KMS-11 (cell line): ENCODE results near the gene COL23A1.

Experiments used
- H2AFZ ChIP-seq: fragments of 200-600 bp; sonication (generic); 2 replicates; pipeline ENCODE4 v1.6.1; 2016; ENCODE audit warnings: antibody characterized with exemption, mixed run types, low read depth
- H3K27ac ChIP-seq: fragments of 200-600 bp; sonication (generic); 2 replicates; pipeline ENCODE4 v1.6.1; 2016; ENCODE audit warnings: mild to moderate bottlenecking, mixed run types
- H3K27me3 ChIP-seq: fragments of 200-600 bp; sonication (generic); 2 replicates; pipeline ENCODE4 v1.6.1; 2017; ENCODE audit warnings: mild to moderate bottlenecking, low read depth, mixed run types, moderate library complexity; ENCODE audit not compliant: insufficient read depth
- H3K36me3 ChIP-seq: fragments of 200-600 bp; sonication (generic); 2 replicates; pipeline ENCODE4 v1.6.1; 2017; ENCODE audit warnings: mild to moderate bottlenecking, mixed run types; ENCODE audit not compliant: insufficient read depth
- H3K4me1 ChIP-seq: fragments of 200-600 bp; sonication (generic); 2 replicates; pipeline ENCODE4 v1.6.1; 2016; ENCODE audit warnings: mild to moderate bottlenecking, low read depth, mixed run types; ENCODE audit not compliant: poor library complexity, severe bottlenecking
- H3K4me2 ChIP-seq: fragments of 200-600 bp; sonication (generic); 2 replicates; pipeline ENCODE4 v1.7.0; 2016; ENCODE audit warnings: mild to moderate bottlenecking, mixed run types
- H3K4me3 ChIP-seq: fragments of 200-600 bp; sonication (generic); IDR thresholded peaks from 2 replicates; pipeline ENCODE4 v1.6.1; 2017; ENCODE audit warnings: low read depth, low read length, mixed read lengths; ENCODE audit not compliant: insufficient read depth
- H3K79me2 ChIP-seq: fragments of 200-600 bp; sonication (generic); 2 replicates; pipeline ENCODE4 v1.6.1; 2016; ENCODE audit warnings: low read depth, mixed run types; ENCODE audit not compliant: insufficient read depth
- H3K9ac ChIP-seq: fragments of 200-600 bp; sonication (generic); 2 replicates; pipeline ENCODE4 v1.6.1; 2016; ENCODE audit warnings: mild to moderate bottlenecking, mixed run types
- H4K20me1 ChIP-seq: fragments of 200-600 bp; sonication (generic); 2 replicates; pipeline ENCODE4 v1.6.1; 2016; ENCODE audit warnings: mild to moderate bottlenecking, mixed run types; ENCODE audit not compliant: insufficient read depth
- CTCF ChIP-seq: fragments of 200-600 bp; sonication (generic); conservative IDR thresholded peaks from 2 replicates; pipeline ENCODE4 v1.6.1; 2017; ENCODE audit warnings: low read depth, mild to moderate bottlenecking, antibody characterized with exemption, low read length, moderate library complexity, mixed read lengths

COL23A1 gene

GRCh38 chr5:178464431-178465048 lies 125.7 kb downstream of the COL23A1 start:
- Histone ChIP-seq H3K36me3 (no peaks in the 10 kb centered on the region), H4K20me1 (no peaks in the 10 kb centered on the region), H3K79me2 (no peaks in the 10 kb centered on the region), H3K4me2 (no peak overlapping the region), H2AFZ (no peak overlapping the region), H3K27me3 (no peaks in the 10 kb centered on the region), H3K27ac (no peak overlapping the region), H3K4me3 (no peak overlapping the region), H3K4me1 (no peaks in the 10 kb centered on the region), H3K9ac (no peak overlapping the region)
- TF ChIP-seq CTCF = no peak

GRCh38 chr5:178463321-178464155 lies 126.7 kb downstream of the COL23A1 start:
- no peak overlapping the region for H3K9ac ChIP-seq
- no peaks in the 10 kb centered on the region for H3K4me1 ChIP-seq
- no peak overlapping the region for H3K4me3 ChIP-seq
- TF ChIP-seq CTCF = no peak
- no peak overlapping the region for H2AFZ ChIP-seq
- H3K27me3 ChIP-seq = no peaks in the 10 kb centered on the region
- H3K27ac ChIP-seq = no peak overlapping the region
- no peak overlapping the region for H3K4me2 ChIP-seq
- H3K36me3 ChIP-seq = no peaks in the 10 kb centered on the region
- no peaks in the 10 kb centered on the region for H4K20me1 ChIP-seq
- H3K79me2 ChIP-seq = no peaks in the 10 kb centered on the region

- Histone ChIP-seq H3K79me2 (no peaks in the 10 kb centered on the region), H3K9ac (no peak overlapping the region), H3K4me2 (no peak overlapping the region), H3K4me1 (no peaks in the 10 kb centered on the region), H3K27ac (no peak overlapping the region), H3K36me3 (no peaks in the 10 kb centered on the region), H4K20me1 (no peaks in the 10 kb centered on the region), H2AFZ (no peak overlapping the region), H3K4me3 (no peak overlapping the region), H3K27me3 (no peaks in the 10 kb centered on the region)
- no peak for TF ChIP-seq CTCF
These were observed 127.4 kb downstream of the COL23A1 start for GRCh38 chr5:178462816-178463215.

- Histone ChIP-seq H3K79me2 (no peaks in the 10 kb centered on the region), H3K4me2 (no peak overlapping the region), H2AFZ (no peak overlapping the region), H3K27me3 (no peaks in the 10 kb centered on the region), H3K4me3 (no peak overlapping the region), H3K36me3 (no peaks in the 10 kb centered on the region), H3K9ac (no peak overlapping the region), H3K27ac (no peak overlapping the region), H3K4me1 (no peaks in the 10 kb centered on the region), H4K20me1 (no peaks in the 10 kb centered on the region)
- TF ChIP-seq CTCF = no peak
These were observed 128.1 kb downstream of the COL23A1 start for GRCh38 chr5:178462076-178462475.
